Stomach (tissue), 4 donors: ENCODE measurements around the gene HIPK1.

Source experiments
- POLR2A ChIP-seq, 4 donors: fragments of 450-650 bp; IDR thresholded peaks; one replicate each; pipeline ENCODE4 v1.6.1; 2016; ENCODE audit warnings: antibody characterized with exemption in 4 of 4, control low read depth in 2 of 4, mild to moderate bottlenecking in 1 of 4, moderate library complexity in 1 of 4
- POLR2AphosphoS5 ChIP-seq, 3 donors: sonication (generic); formaldehyde crosslinking; IDR thresholded peaks; one replicate each; pipeline ENCODE4 v1.6.1; 2016; ENCODE audit warnings: antibody characterized with exemption in 3 of 3
- TF ChIP-seq, protein P1 (sequence below), 7 experiments: fragments of 450-650 bp in 4 of 7; fragments of 200-600 bp in 3 of 7; sonication (generic) in 3 of 7; IDR thresholded peaks; one replicate each; pipeline ENCODE4 v1.5.1; 2016 to 2019; ENCODE audit warnings: antibody characterized with exemption in 7 of 7, control low read depth in 2 of 7, mild to moderate bottlenecking in 1 of 7

DNA sequence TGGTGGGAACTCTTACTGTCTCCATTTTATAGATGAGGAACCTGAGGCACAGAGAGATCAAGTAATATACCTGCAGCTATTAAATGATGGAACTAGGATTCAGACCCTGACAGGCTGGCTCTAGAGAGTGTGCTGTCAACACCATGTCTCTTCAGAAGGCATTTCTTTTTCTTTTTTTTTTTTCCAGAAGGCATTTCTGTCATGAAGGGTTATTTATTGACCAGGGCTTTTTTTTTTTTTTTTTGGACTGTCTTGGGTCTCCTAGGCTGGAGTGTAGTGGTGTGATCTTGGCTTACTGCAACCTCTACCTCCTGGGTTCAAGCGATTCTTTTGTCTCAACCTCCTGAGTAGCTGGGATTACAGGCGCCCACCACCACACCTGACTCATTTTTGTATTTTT is 22.6 kb downstream of the HIPK1 start:
- TF ChIP-seq, protein P1, sequence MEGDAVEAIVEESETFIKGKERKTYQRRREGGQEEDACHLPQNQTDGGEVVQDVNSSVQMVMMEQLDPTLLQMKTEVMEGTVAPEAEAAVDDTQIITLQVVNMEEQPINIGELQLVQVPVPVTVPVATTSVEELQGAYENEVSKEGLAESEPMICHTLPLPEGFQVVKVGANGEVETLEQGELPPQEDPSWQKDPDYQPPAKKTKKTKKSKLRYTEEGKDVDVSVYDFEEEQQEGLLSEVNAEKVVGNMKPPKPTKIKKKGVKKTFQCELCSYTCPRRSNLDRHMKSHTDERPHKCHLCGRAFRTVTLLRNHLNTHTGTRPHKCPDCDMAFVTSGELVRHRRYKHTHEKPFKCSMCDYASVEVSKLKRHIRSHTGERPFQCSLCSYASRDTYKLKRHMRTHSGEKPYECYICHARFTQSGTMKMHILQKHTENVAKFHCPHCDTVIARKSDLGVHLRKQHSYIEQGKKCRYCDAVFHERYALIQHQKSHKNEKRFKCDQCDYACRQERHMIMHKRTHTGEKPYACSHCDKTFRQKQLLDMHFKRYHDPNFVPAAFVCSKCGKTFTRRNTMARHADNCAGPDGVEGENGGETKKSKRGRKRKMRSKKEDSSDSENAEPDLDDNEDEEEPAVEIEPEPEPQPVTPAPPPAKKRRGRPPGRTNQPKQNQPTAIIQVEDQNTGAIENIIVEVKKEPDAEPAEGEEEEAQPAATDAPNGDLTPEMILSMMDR (IDR thresholded peaks at IDR 0.05) = no peak
- TF ChIP-seq POLR2A (IDR thresholded peaks at IDR 0.05) (no peak), POLR2AphosphoS5 (IDR thresholded peaks at IDR 0.05) (no peak)
